ENCODE results near the gene IL2RA.

GRCh38 chr10:6006991-6007390, 55.2 kb downstream of the IL2RA start:
- TF ChIP-seq, protein P1, sequence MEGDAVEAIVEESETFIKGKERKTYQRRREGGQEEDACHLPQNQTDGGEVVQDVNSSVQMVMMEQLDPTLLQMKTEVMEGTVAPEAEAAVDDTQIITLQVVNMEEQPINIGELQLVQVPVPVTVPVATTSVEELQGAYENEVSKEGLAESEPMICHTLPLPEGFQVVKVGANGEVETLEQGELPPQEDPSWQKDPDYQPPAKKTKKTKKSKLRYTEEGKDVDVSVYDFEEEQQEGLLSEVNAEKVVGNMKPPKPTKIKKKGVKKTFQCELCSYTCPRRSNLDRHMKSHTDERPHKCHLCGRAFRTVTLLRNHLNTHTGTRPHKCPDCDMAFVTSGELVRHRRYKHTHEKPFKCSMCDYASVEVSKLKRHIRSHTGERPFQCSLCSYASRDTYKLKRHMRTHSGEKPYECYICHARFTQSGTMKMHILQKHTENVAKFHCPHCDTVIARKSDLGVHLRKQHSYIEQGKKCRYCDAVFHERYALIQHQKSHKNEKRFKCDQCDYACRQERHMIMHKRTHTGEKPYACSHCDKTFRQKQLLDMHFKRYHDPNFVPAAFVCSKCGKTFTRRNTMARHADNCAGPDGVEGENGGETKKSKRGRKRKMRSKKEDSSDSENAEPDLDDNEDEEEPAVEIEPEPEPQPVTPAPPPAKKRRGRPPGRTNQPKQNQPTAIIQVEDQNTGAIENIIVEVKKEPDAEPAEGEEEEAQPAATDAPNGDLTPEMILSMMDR (IDR thresholded peaks at IDR 0.05), result no peak
- no peak for TF ChIP-seq POLR2A (IDR thresholded peaks at IDR 0.05)
